Heart right ventricle (tissue), 16 donors: ENCODE results near the gene RBSN. TPM values are rescaled to one million over a fixed set of nuclear protein-coding genes. Genes with fewer than 3 reads are reported as not detected.

Experiments
- ATAC-seq, 8 donors: fragments of 200-7000 bp; cut with Tn5 transposase; one replicate each; pipeline ENCODE4 v1.9.1; 2020; ENCODE audit warnings: mild to moderate bottlenecking in 8 of 8, moderate library complexity in 8 of 8, moderate number of reproducible peaks in 1 of 8
- DNase-seq, 2 donors: peaks; one replicate each; pipeline ENCODE4 v3.0.0-alpha.2; 2020
- H3K27ac ChIP-seq, 10 donors: fragments of 200-600 bp; sonication (generic) in 2 of 10; one replicate each; pipeline versions ENCODE4 v1.5.0 to v1.8.0; 2020 to 2022; ENCODE audit warnings: mild to moderate bottlenecking in 3 of 10
- H3K27me3 ChIP-seq, 7 donors: fragments of 200-600 bp; one replicate each; pipeline ENCODE4 v1.8.0; 2021 to 2022; ENCODE audit warnings: mild to moderate bottlenecking in 2 of 7
- H3K36me3 ChIP-seq, 9 donors: fragments of 200-600 bp; sonication (generic) in 1 of 9; one replicate each; pipeline versions ENCODE4 v1.5.0 to v1.8.0; 2020 to 2022; ENCODE audit warnings: mild to moderate bottlenecking in 2 of 9
- H3K4me1 ChIP-seq, 9 donors: fragments of 200-600 bp; sonication (generic) in 1 of 9; one replicate each; pipeline versions ENCODE4 v1.5.0 to v1.8.0; 2020 to 2022; ENCODE audit warnings: mild to moderate bottlenecking in 4 of 9
- H3K4me3 ChIP-seq, 10 donors: fragments of 200-600 bp; sonication (generic) in 2 of 10; one replicate each; pipeline versions ENCODE4 v1.5.0 to v1.8.0; 2020 to 2022; ENCODE audit warnings: mild to moderate bottlenecking in 7 of 10, moderate library complexity in 2 of 10
- H3K9me3 ChIP-seq, 11 donors: fragments of 200-600 bp in 10 of 11; sonication (generic) in 2 of 11; one replicate each; pipeline versions ENCODE4 v1.5.0 to v1.8.0; 2013 to 2022; ENCODE audit warnings: mild to moderate bottlenecking in 2 of 11, control low read depth in 1 of 11, moderate library complexity in 1 of 11
- WGBS, 2 donors: extraction: QIAGEN DNeasy Blood & Tissue Kit; methylation state at CpG; one replicate each; pipeline ENCODE4 v1.1.7; 2013; ENCODE audit warnings: inconsistent platforms in 1 of 2; 5-methylcytosine and 5-hydroxymethylcytosine counted together
- intact Hi-C, 10 donors: fragments of 100-400 bp; cut with DNase I; formaldehyde crosslinking; loops; one replicate each; pipeline versions ENCODE4 v1.11.1 to v1.14.2; 2022
- polyA plus RNA-seq, 2 donors: library from polyadenylated mRNA; stranded (reverse); fragments of 200-250 nt; gene quantifications; one replicate each; pipeline ENCODE4 v1.2.3, GENCODE V29; 2013
- total RNA-seq, 10 donors: library from RNA; stranded (reverse); fragmentation: NEBNext Ultra II Directional in 3 of 10; extraction: Animal tissue kit (Norgen Biotek cat#: 25700) in 3 of 10; gene quantifications; one replicate each; pipeline versions ENCODE4 v1.2.1 to v1.2.4, GENCODE V29; 2021 to 2023
- TF ChIP-seq, protein P1 (sequence below), 9 donors: fragments of 200-600 bp; sonication (generic) in 2 of 9; IDR thresholded peaks; one replicate each; pipeline versions ENCODE4 v1.5.0 to v1.8.0; 2021 to 2022; ENCODE audit warnings: antibody characterized with exemption in 9 of 9, mild to moderate bottlenecking in 5 of 9, moderate library complexity in 1 of 9
- donor health status: Arrhythmogenic right ventricular cardiomyopathy.
- donor health status: ischemic (EF 13 %, LVEDD 7.1; RV severe dilation, severe dysfunction).
- donor health status: healthy with polysubstance abuse.
- donor health status: DM: no; HTN: yes; CAD: no.
- donor health status: DM: no; HTN: no; CAD: no.
- donor health status: ischemic (EF 25% LVEDD 6.9; RV normal size, moderate dysfunction).
- donor health status: ischemic (EF 25% LVEDD 5.7; RV mildly dilated, moderate dysfunction).
- donor health status: healthy.
- donor health status: DM: yes; HTN: yes; CAD: no.
- donor health status: Ischemic cardiomyopathy.
- donor health status: ischemic (EF 35%, LVEDD 5.7; RV mildly dilated, moderate dysfunction).
- donor health status: nonischemic (EF 11% LVEDD 7.7; RV severe dilation, severe dysfunction).
- donor health status: DM: yes; HTN: yes; CAD: no.
- donor health status: PGD.
- donor health status: ischemic (EF 29% LVEDD 5.4; RV normal size, mild dysfunction).
- donor health status: nonischemic (EF 23%, LVEDD 6.1; RV moderate dilation, normal function).

RBSN gene
- total and polyA plus RNA-seq, 12 donors = 5.5 to 23.8 (median 20.6) TPM

GRCh38 chr3:15107075-15107947 is 8.4 kb upstream of the RBSN start:
- ATAC-seq (no peak), DNase-seq (no peak)
- Histone ChIP-seq H3K27me3 (peaks cover 0 to 7% (median 0%) of the 10 kb centered on the region in 7 donors), H3K4me1 (peaks cover 0 to 19% (median 8%) of the 10 kb centered on the region in 9 donors), H3K36me3 (no peaks in the 10 kb centered on the region), H3K4me3 (no peak overlapping the region), H3K9me3 (no peaks in the 10 kb centered on the region), H3K27ac (no peak overlapping the region)
- WGBS, 2 donors = 75 to 79% methylated on average over 16 of the region's 16 CpGs
- intact Hi-C loops = loop anchor here in 6 of 10 donors (5.0 to 10.0 kb wide), 6 partner anchors 90 to 460 kb away; partner anchors contain the start of gene CAPN7 (in 3 of the 6)
- TF ChIP-seq, protein P1, sequence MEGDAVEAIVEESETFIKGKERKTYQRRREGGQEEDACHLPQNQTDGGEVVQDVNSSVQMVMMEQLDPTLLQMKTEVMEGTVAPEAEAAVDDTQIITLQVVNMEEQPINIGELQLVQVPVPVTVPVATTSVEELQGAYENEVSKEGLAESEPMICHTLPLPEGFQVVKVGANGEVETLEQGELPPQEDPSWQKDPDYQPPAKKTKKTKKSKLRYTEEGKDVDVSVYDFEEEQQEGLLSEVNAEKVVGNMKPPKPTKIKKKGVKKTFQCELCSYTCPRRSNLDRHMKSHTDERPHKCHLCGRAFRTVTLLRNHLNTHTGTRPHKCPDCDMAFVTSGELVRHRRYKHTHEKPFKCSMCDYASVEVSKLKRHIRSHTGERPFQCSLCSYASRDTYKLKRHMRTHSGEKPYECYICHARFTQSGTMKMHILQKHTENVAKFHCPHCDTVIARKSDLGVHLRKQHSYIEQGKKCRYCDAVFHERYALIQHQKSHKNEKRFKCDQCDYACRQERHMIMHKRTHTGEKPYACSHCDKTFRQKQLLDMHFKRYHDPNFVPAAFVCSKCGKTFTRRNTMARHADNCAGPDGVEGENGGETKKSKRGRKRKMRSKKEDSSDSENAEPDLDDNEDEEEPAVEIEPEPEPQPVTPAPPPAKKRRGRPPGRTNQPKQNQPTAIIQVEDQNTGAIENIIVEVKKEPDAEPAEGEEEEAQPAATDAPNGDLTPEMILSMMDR (IDR thresholded peaks at IDR 0.05) = no peak

DNA sequence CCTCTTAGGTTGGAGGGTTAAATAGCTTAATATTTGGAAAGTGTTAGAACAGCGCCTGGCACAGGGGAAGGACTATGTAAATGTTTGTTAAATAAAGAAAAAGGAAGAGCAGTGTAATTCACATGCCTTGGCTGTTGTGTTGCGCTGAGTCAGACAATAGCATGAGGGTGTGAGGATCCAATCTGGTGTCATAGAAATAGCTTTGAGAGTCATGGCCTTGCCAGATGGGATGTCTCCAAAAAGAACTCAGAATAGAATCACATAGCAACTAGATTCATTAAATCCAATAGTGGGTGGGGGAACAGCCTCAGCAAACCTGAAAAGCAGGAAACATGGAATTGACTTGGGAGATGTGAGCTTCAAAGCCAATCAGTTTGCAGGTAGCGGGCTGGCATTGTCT is 3.9 kb upstream of the RBSN start:
- peak; percentile 18 to 63 (median 55) for ATAC-seq
- peak in 1 of 2 donors; percentile 46 for DNase-seq
- no peaks in the 10 kb centered on the region for H3K9me3 ChIP-seq
- peak overlapping the region; percentile 36 to 88 (median 75) for H3K27ac ChIP-seq
- intact Hi-C loops = loop anchor here in 4 of 10 donors (5.0 to 10.0 kb wide), 3 partner anchors 102 to 282 kb away; partner anchors contain the start of gene CAPN7 (in 4 of the 4)
- TF ChIP-seq, protein P1 (IDR thresholded peaks at IDR 0.05) = no peak
- no peak overlapping the region for H3K4me3 ChIP-seq
- H3K27me3 ChIP-seq = no peaks in the 10 kb centered on the region
- H3K36me3 ChIP-seq = no peaks in the 10 kb centered on the region
- peaks cover 0 to 33% (median 27%) of the 10 kb centered on the region in 9 donors for H3K4me1 ChIP-seq
- 44 to 53% methylated on average over 3 of the region's 3 CpGs for WGBS, 2 donors

GRCh38 chr3:15102256-15102655 is 3.3 kb upstream of the RBSN start:
- ATAC-seq = peak; percentile 76 to 92 (median 88)
- 20 to 33% methylated on average over 4 of the region's 4 CpGs for WGBS, 2 donors
- H3K4me3 ChIP-seq = no peak overlapping the region
- no peaks in the 10 kb centered on the region for H3K36me3 ChIP-seq
- TF ChIP-seq, protein P1 (IDR thresholded peaks at IDR 0.05) = no peak
- H3K27ac ChIP-seq = peak overlapping the region; percentile 36 to 88 (median 76)
- H3K9me3 ChIP-seq = no peaks in the 10 kb centered on the region
- intact Hi-C loops = loop anchor here in 4 of 10 donors (5.0 to 10.0 kb wide), 3 partner anchors 103 to 283 kb away; partner anchors contain the start of gene CAPN7 (in 4 of the 4)
- peak; percentile 81 to 84 for DNase-seq
- H3K4me1 ChIP-seq = peaks cover 3 to 37% (median 33%) of the 10 kb centered on the region in 9 donors
- no peaks in the 10 kb centered on the region for H3K27me3 ChIP-seq

DNA sequence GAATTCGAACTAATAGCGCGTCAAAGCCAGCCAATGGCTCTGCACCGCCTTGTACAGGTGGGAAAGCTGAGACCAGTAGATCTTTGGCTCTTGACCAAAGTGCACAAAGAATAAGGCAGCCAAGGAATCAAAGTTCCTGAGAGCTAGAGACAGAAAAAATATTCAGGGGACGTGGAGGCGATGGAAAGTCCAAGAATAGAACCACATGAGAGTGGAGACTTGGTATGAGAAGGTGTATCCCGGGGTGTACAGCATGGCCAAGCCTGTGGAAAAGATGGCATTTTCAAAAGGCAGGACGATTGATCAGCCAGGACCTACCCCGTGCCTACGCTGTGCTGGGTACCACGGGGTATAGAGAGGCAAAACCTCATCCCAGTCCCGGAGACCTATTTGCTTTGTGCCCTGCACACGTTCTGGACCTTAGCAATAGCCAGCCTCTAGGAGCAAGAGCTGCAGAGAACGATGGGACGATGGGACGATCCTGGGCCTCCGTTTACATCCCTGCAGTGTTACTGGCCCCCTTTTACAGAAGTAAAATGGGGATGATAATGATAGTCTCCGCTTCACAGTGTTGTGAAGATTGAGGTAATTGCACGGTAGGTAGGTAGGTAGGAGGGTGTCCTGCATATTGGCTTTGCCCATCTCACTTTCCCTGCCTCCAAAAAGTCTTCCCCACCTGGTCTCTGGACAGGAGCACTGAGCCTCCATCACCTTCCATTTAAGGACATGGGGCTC is 583 bp upstream of the RBSN start:
- peak overlapping the region; percentile 18 to 93 (median 86) for H3K27ac ChIP-seq
- intact Hi-C loops = loop anchor here in 6 of 10 donors (2.0 to 10.0 kb wide), 6 partner anchors 35 to 447 kb away; partner anchors contain the start of genes CAPN7 (in 4 of the 6), CCDC174 (in 1 of the 6), MRPS25 (in 1 of the 6) and NR2C2 (in 1 of the 6)
- ATAC-seq = peak; percentile 3 to 35 (median 20)
- H3K4me3 ChIP-seq = peak overlapping the region; percentile 34 to 97 (median 85)
- H3K27me3 ChIP-seq = no peaks in the 10 kb centered on the region
- WGBS, 2 donors = 14 to 16% methylated on average over 19 of the region's 19 CpGs
- TF ChIP-seq, protein P1 (IDR thresholded peaks at IDR 0.05) = no peak
- peaks cover 3 to 51% (median 37%) of the 10 kb centered on the region in 9 donors for H3K4me1 ChIP-seq
- H3K36me3 ChIP-seq = peaks cover 0 to 21% (median 15%) of the 10 kb centered on the region in 9 donors
- H3K9me3 ChIP-seq = no peaks in the 10 kb centered on the region
- no peak for DNase-seq
